K562 (cell line): Measurements from ENCODE around the gene MAPK1IP1L. TPM values are rescaled to one million over a fixed set of nuclear protein-coding genes. Genes with fewer than 3 reads are reported as not detected.

Experiments
- ADNP ChIP-seq: fragments of 200-800 bp; sonication (Bioruptor generic); IDR thresholded peaks from 2 replicates; pipeline ENCODE4 v1.6.1; 2016; ENCODE audit warnings: missing genetic modification characterization, missing compliant biosample characterization
- HLTF ChIP-seq: fragments of 450-650 bp; IDR thresholded peaks from 2 replicates; pipeline ENCODE4 v1.6.1; 2016
- IRF2 ChIP-seq: sonication (generic); formaldehyde crosslinking; IDR thresholded peaks from 2 replicates; pipeline ENCODE4 v1.8.1; 2022; ENCODE audit warnings: mild to moderate bottlenecking, missing genetic modification reagents
- JUN ChIP-seq, 2 experiments: sonication (generic) in 1 of 2; formaldehyde crosslinking in 1 of 2; IDR thresholded peaks; 2 replicates each; pipeline versions ENCODE4 v1.6.1 to v1.8.0; 2012 to 2022; ENCODE audit warnings: borderline replicate concordance in 2 of 2, mild to moderate bottlenecking in 2 of 2, improper control_type of control experiment in 1 of 2, low read depth in 1 of 2, low read length in 1 of 2, missing genetic modification reagents in 1 of 2
- MAFF ChIP-seq: IDR thresholded peaks from 2 replicates; pipeline ENCODE4 v1.6.1; 2012; ENCODE audit warnings: low read length, improper control_type of control experiment
- SREBF1 ChIP-seq: fragments of 150-350 bp; IDR thresholded peaks from 2 replicates; pipeline ENCODE4 v1.6.1; 2014; ENCODE audit warnings: antibody characterized with exemption, low read depth, low read length, borderline replicate concordance
- TBP ChIP-seq: optimal IDR thresholded peaks from 2 replicates; pipeline ENCODE3; 2011; ENCODE audit warnings: low read depth, low read length, improper control_type of control experiment
- ZNF12 ChIP-seq: sonication (generic); formaldehyde crosslinking; IDR thresholded peaks from 2 replicates; pipeline ENCODE4 v1.4.0; 2020; ENCODE audit warnings: mild to moderate bottlenecking, missing genetic modification reagents
- ZNF75A ChIP-seq: fragments of 450-650 bp; formaldehyde crosslinking; IDR thresholded peaks from 2 replicates; pipeline ENCODE4 v1.4.0; 2020; ENCODE audit warnings: mild to moderate bottlenecking
- polyA plus RNA-seq, 8 experiments: library from polyadenylated mRNA; depleted of rRNA in 4 of 8; stranded (reverse) in 5 of 8; unstranded in 3 of 8; fragments of >200 nt; fragmentation: Nextera tagmentation in 2 of 8; fragmentation: Illumina TruSeq in 1 of 8; extraction: Ambion mirVana in 2 of 8; extraction: Trizol in 1 of 8; gene quantifications; 2 replicates each; pipeline versions ENCODE4 v1.2.1 to v1.2.3, GENCODE V29; 2011 to 2014; ENCODE audit warnings: inconsistent platforms in 1 of 8, missing spikeins in 1 of 8
- total RNA-seq, 7 experiments: library from RNA; depleted of rRNA in 6 of 7; stranded (reverse); fragments of >200 nt in 6 of 7; fragmentation: Illumina TruSeq in 2 of 7; extraction: Trizol in 2 of 7; gene quantifications; 2 replicates each; pipeline versions ENCODE4 v1.2.1 to v1.2.3, GENCODE V29; 2011 to 2021; ENCODE audit warnings: low replicate concordance in 1 of 7
- TF ChIP-seq, protein P1 (sequence below), 2 experiments: fragments of 450-650 bp; IDR thresholded peaks; 2 replicates each; pipeline ENCODE4 v1.6.1; 2016; ENCODE audit warnings: mild to moderate bottlenecking in 2 of 2, borderline replicate concordance in 1 of 2, low read depth in 1 of 2, moderate library complexity in 1 of 2
- TF ChIP-seq, protein P2 (sequence below): fragments of 450-650 bp; IDR thresholded peaks from 2 replicates; pipeline ENCODE4 v1.6.1; 2017; ENCODE audit warnings: antibody characterized with exemption
- TF ChIP-seq, protein P3 (sequence below), 2 experiments: fragments of 450-650 bp; IDR thresholded peaks; 2 replicates each; pipeline ENCODE4 v1.6.1; 2018; ENCODE audit warnings: mild to moderate bottlenecking in 2 of 2, low read depth in 1 of 2; ENCODE audit not compliant: partially characterized antibody in 2 of 2

The MAPK1IP1L gene
- total and polyA plus RNA-seq, 9 of the 15 experiments (the other 6 are each of a cell fraction or from before 2014, with no cell fraction given): 32.7 to 99.4 (median 49.8) TPM

DNA sequence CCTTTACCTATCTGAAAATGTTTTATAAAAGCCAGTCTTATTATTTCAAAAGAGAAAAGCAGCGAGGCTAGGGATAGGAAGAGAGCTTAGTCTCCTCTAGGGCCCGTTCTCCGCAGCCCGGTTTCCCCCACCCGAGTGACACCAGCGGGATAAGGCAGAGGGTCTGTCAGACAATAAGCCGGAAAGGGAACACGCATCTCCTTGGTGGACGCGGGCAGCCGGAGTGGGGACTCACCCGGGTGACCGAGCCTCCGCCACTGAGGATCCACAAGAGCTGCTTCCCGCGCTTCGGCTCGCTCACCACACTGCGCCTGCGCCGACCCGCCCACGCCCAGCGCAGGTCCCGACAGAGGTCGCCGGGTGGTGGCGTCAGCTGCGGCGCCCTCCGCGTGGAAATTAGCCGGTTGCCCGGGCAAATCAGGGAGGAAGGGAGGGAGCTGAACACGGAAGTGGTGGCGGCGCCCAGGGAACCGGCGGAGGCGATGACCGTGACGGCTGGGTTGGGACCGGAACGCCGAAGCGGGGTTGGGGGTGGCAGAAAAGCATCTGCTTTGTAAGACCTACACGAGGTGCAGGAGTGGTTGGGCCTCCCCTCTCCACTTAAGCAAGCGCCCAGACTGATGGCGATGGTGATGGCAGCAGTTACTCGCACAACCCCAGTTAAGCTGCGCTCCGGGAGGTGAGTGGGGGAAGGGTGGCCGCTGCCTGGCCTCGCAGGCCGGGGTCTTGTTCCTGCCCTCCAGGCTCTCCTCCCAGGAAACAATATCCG lies 24.5 kb upstream of the MAPK1IP1L start, which contains the start of the genes SOCS4 and WDHD1 (continued):
- TF ChIP-seq, protein P1, sequence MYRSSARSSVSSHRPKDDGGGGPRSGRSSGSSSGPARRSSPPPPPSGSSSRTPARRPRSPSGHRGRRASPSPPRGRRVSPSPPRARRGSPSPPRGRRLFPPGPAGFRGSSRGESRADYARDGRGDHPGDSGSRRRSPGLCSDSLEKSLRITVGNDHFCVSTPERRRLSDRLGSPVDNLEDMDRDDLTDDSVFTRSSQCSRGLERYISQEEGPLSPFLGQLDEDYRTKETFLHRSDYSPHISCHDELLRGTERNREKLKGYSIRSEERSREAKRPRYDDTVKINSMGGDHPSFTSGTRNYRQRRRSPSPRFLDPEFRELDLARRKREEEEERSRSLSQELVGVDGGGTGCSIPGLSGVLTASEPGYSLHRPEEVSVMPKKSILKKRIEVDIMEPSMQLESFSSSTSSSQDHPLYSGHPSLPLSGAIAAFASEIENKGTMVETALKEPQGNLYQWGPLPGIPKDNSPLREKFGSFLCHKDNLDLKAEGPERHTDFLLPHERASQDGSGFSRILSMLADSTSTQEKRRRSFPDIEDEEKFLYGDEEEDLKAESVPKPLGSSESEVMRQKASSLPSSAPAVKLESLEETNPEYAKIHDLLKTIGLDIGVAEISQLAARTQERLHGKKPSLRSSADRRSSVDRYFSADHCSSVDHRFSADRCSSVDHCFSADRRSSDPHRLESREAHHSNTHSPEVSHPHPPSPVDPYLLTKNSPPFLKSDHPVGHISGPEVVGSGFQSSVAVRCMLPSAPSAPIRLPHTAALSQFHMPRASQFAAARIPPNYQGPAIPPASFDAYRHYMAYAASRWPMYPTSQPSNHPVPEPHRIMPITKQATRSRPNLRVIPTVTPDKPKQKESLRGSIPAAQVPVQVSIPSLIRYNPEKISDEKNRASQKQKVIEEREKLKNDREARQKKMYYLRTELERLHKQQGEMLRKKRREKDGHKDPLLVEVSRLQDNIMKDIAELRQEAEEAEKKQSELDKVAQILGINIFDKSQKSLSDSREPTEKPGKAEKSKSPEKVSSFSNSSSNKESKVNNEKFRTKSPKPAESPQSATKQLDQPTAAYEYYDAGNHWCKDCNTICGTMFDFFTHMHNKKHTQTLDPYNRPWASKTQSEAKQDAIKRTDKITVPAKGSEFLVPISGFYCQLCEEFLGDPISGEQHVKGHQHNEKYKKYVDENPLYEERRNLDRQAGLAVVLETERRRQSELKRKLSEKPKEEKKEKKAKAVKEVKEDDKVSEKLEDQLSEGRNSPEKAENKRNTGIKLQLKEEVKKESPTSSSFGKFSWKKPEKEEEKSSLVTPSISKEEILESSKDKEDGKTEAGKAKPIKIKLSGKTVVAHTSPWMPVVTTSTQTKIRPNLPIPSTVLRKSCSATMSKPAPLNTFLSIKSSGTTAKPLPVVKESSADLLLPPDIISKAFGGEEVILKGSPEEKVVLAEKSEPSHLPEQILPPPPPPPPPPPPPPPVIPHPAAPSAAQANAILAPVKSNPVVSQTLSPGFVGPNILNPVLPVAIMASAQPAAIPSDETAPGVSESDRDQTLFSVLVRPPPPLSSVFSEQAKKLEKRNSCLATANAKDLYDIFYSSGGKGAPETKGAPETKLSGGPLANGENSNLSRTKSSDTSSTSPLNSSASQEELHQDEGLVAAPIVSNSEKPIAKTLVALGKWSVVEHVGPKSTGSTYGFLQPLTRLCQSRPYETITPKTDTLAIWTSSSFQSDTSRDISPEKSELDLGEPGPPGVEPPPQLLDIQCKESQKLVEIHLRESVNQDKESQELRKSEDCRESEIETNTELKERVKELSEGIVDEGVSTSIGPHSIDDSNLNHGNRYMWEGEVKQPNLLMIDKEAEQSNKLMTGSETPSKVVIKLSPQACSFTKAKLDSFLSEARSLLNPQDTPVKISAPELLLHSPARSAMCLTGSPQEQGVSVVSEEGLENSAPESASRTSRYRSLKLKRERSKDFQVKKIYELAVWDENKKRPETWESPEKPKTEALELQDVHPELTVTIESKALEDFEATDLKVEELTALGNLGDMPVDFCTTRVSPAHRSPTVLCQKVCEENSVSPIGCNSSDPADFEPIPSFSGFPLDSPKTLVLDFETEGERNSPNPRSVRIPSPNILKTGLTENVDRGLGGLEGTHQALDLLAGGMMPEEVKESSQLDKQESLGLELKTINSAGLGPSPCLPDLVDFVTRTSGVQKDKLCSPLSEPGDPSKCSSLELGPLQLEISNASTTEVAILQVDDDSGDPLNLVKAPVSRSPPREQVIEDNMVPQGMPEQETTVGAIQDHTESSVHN (IDR thresholded peaks at IDR 0.05; ENCODE audit: borderline replicate concordance in 1 of 2, low read depth in 1 of 2): no peak
- TF ChIP-seq HLTF: no peak
- TF ChIP-seq SREBF1: no peak
- TF ChIP-seq TBP: peak; percentile 78
- TF ChIP-seq, protein P2, sequence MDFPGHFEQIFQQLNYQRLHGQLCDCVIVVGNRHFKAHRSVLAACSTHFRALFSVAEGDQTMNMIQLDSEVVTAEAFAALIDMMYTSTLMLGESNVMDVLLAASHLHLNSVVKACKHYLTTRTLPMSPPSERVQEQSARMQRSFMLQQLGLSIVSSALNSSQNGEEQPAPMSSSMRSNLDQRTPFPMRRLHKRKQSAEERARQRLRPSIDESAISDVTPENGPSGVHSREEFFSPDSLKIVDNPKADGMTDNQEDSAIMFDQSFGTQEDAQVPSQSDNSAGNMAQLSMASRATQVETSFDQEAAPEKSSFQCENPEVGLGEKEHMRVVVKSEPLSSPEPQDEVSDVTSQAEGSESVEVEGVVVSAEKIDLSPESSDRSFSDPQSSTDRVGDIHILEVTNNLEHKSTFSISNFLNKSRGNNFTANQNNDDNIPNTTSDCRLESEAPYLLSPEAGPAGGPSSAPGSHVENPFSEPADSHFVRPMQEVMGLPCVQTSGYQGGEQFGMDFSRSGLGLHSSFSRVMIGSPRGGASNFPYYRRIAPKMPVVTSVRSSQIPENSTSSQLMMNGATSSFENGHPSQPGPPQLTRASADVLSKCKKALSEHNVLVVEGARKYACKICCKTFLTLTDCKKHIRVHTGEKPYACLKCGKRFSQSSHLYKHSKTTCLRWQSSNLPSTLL: no peak
- TF ChIP-seq, protein P3, sequence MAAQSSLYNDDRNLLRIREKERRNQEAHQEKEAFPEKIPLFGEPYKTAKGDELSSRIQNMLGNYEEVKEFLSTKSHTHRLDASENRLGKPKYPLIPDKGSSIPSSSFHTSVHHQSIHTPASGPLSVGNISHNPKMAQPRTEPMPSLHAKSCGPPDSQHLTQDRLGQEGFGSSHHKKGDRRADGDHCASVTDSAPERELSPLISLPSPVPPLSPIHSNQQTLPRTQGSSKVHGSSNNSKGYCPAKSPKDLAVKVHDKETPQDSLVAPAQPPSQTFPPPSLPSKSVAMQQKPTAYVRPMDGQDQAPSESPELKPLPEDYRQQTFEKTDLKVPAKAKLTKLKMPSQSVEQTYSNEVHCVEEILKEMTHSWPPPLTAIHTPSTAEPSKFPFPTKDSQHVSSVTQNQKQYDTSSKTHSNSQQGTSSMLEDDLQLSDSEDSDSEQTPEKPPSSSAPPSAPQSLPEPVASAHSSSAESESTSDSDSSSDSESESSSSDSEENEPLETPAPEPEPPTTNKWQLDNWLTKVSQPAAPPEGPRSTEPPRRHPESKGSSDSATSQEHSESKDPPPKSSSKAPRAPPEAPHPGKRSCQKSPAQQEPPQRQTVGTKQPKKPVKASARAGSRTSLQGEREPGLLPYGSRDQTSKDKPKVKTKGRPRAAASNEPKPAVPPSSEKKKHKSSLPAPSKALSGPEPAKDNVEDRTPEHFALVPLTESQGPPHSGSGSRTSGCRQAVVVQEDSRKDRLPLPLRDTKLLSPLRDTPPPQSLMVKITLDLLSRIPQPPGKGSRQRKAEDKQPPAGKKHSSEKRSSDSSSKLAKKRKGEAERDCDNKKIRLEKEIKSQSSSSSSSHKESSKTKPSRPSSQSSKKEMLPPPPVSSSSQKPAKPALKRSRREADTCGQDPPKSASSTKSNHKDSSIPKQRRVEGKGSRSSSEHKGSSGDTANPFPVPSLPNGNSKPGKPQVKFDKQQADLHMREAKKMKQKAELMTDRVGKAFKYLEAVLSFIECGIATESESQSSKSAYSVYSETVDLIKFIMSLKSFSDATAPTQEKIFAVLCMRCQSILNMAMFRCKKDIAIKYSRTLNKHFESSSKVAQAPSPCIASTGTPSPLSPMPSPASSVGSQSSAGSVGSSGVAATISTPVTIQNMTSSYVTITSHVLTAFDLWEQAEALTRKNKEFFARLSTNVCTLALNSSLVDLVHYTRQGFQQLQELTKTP (IDR thresholded peaks at IDR 0.05; ENCODE audit: low read depth in 1 of 2, partially characterized antibody in 2 of 2): no peak
- TF ChIP-seq ZNF12 (CRISPR knock-in tag): no peak
- TF ChIP-seq MAFF: no peak; the same call in 1 of the 2 replicates
- TF ChIP-seq IRF2 (CRISPR knock-in tag): no peak
- TF ChIP-seq ADNP: no peak
- no peak for TF ChIP-seq ZNF75A (CRISPR knock-in tag)
- 0 out of 2 replicates have a peak, but pooled peaks have one; percentile 19 for TF ChIP-seq JUN (IDR thresholded peaks at IDR 0.05; ENCODE audit: borderline replicate concordance, low read depth, low read length)
- TF ChIP-seq JUN (CRISPR knock-in tag; IDR thresholded peaks at IDR 0.05; ENCODE audit: borderline replicate concordance): no peak
